Non-pigmented ciliary epithelial cell (primary cell): ENCODE measurements around the gene PACS2.

Experiments
- DNase-seq: peaks from one replicate; pipeline ENCODE4 v3.0.0-alpha.2; 2010; ENCODE audit warnings: low read depth

PACS2 gene

DNA sequence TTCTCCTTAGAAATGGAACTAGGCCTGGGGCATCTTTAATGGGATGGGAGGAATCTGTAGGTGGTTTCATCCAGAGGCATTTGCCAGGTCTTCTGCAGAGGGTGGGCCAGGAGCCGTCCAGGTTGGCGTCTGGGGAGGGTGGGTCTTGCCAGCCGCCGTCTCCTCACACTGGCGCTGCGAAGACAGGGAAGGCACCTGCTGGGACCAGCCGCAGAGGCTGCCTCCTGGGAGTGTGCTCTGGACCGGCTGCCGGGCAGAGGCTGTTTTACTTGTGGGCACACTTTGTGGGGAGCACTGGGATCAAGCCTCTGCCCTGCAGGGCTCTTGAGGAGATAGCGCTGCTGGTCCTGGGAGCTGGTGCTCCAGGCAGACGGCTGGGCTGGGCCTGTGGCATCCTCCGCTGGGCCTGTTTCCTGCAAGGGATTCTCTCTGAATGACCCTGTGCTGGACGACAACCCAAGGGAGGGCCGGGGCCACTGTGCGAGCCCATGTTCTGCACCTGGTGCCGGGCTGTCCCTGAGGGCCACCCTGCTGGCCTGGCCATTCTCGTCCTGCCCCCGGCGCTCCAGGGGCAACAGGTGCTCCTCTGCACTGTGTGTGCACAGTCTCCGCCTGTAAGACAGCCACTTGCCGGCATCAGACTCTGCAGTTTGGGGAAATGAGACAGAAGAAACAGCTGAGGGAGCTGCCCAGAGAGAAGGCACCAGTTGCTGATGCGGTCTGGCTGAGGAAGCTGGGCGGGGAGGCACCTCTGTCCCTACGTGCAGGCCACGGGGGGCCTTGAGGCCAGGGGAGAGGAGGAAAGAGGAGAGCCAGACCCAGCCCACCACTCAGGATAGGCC lies 73.8 kb downstream of the PACS2 start:
- no peak for DNase-seq

DNA sequence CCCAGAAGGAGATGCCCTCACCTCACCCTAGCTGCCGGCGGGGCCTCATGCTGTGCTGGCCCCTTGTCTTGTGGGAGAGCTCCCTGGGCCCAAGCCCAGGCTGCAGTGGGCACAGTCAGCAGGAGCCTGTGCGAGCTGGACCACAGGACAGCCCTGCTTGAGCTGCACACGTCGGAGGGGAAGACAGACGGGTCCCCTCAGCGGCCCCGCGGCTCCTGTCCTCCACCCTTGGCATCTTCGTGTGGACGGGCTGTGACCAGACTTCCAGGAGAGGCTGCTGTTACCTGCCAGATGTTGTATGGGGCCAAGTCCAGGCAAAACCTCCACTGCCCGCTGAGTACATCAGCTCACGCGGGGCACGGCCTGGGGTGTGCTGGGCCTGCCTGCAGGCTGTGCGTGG lies 74.4 kb downstream of the PACS2 start:
- DNase-seq: no peak

DNA sequence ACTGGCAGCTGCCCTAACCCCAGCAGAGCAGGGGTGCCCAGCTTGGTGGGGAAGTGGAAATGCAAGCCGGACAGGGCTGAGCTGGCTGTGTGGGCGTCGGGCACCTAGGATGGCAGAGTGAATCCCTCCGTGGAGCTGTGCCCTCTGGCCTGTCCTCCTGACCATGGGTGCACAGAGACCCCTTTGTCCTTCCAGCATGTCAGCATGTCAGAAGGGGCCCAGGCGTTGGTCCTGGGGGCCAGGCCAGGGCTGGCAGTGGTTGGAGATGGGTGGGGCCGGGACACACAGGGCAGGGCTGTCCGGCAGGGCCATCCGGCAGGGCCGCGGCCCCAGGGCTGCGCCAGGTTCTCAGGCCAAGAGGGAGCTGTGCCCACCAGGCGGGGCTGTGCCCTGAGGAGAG lies 75.0 kb downstream of the PACS2 start:
- no peak for DNase-seq

DNA sequence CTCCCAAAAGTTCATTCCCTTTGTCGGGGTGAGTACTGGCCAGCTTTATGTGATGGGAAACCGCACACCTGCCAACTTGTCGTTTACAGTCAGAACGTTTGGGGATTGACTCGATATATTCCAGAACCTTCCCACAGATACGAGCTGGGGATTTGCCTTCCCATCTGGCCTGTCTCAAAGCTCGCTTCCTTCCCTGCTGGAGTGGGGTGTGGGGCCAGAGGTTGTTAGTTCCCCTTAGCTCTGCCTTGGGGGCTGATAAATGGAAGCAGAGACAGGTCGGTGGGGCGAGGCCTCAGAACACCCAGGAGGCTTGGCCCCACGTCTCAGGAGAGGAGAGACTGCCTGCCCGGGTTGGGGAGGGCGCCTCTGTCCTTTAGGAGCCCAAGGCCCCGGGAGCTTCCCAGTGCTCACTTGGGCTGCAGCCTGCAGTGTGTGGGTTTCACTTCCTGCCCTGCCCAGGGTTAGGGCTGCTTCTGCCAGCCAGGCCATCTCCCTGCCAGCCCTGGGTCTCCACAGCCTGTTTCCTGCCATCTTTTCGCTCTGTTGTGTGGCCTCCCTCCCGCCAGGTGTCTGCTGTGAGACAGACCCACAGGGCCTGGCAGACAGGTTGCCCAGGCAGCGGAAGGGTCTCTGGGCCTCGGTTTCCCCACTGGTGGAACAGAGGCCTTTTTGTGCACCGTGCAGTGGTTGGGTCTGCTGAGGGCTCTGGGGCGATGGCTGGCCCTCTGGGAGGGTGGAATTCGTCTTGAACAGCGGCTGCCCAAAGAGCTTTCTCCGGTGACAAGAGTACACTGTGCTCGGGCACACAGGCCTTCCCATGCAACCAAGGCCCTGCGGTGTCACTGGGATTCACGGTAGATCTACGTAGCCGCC lies 75.7 kb downstream of the PACS2 start:
- DNase-seq: no peak

DNA sequence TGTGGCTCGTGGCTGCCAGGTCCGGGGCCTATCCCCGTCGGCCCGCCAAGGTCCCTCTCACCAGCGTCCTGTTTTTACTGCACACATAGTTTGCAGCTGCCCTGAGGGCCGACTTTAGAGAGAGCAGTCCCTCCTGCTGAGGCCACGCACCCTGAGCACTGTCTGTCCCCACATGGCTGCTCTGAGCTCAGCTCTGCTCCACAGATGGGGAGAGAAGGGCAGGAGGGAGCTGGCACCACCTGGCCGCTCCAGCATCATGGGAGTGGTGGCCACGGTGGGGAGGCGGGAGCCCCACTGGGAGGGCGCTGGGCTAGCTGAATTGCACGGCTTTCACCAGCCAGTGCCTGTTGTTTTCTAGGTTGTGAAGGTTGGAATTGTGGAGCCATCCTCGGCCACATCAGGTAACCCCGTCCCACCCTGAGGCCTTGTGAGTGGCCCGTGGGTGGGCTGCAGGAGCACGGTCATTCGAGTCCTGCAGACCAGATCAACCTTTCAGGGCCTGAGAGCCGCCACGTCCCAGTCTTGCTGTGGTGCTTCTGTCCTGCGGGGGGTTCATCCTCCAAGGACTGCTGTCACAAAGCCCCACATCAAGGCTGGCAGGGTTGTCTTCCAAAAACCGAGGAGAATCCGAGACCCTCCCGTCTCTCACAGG lies 76.4 kb downstream of the PACS2 start:
- DNase-seq: no peak

DNA sequence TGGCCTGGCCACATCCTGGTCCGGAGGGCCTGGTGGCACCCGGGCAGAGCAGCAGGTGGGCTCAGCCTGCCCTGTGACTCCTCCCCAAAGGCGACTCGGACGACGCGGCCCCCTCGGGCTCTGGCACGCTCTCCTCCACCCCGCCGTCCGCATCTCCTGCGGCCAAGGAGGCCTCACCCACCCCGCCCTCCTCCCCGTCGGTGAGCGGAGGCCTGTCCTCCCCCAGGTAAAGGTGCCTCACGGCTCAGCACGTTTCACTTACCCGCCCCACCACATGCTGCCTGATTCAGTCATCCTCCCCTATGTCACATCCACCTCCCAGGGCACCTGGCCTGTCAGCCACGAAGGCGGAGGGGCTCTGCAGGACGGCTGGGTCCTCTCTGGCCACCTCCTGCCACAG lies 77.0 kb downstream of the PACS2 start:
- no peak for DNase-seq

DNA sequence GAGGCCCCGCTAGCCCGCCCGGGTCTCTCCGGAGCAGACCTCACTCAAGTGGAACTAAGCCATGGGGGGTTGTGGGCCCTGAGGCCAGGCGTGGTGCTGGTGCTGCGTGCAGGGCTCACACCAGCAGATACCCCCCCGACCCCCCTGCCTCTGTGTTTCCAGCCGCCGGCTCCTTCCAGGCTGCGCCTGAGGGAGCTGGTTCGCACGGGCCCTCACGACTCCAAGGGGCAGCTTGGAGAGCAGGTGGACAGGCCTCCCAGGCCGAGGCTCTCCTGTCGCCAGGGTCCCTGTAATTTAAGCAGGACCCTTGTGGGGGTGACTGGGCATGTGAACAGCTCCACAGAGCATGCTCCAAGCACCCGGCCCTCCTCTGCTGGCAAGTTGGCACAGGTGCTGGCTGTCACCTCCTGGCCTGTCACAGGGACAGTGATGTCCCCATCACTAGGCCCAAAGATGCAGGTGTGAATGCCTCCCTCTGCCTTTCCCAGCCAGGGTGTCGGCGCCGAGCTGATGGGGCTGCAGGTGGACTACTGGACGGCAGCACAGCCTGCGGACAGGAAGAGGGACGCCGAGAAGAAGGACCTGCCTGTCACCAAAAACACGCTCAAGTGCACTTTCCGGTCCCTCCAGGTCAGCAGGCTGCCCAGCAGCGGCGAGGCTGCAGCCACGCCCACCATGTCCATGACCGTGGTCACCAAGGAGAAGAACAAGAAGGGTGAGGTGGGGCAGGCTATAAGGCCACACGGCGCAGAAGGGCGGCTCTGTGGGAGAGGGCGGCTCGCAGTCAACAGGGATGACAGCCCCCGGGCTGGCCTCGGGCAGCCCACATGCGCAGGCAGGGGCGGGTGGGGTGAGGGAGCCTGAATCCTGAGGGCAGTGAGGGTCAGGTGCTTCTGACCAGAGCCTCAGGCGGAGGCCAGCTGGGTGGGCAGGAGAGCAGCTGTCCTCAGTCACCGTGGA lies 77.9 kb downstream of the PACS2 start:
- no peak for DNase-seq

DNA sequence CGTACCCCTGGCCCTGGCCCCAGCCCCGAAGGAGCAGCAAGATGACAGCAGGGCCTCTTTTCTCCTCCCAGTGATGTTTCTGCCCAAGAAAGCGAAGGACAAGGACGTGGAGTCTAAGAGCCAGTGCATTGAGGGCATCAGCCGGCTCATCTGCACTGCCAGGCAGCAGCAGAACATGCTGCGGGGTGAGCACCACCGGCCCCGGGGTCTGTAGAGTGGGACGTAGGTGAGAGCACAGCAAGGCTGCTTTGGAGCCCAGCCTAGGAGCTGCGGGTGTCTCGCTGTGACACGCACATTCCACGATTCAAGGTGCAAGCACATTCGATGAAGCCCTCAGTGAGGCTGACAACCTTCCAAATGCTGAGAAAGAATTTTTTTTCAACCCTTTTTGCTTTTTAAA lies 78.6 kb downstream of the PACS2 start:
- no peak for DNase-seq

DNA sequence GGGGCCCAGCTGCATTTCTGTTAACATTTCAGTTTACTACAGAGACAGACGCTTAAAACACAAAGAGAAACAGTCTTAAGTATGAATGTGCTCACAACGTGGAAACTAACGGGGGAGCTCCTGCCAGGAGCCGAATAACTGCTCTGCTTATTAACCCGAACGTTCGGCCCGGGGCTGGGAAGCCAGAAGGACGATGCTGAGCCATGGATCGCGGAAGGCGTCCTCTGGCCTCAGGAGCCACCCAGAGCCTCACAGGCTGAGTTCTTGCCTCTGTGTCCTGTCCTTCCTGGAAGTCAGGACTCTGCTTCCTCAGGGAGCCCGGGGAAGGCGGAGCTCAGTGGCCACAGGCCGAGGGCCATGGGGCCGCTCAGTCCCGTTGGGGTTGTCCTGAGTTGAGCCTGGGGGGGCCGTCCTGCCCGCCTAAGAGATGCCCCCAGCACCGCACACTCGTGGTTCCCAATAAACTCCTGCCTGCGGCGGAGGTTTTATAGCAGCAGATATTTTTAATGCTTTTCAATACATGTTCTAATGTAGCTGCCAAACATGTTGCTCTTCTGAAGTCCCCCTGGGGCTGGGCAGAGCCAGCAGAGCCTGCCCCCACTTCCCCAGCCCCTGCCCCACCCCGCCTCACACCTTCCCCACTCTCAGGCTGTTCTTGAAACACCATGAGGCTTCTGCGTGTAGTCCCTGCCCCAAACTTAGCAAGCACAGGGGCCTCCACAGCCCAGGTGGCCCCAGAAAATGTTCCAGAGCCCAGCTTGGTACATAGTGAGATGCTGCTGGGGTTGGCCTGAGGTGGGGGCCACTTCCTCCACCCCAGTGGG lies 80.4 kb downstream of the PACS2 start:
- DNase-seq: no peak

DNA sequence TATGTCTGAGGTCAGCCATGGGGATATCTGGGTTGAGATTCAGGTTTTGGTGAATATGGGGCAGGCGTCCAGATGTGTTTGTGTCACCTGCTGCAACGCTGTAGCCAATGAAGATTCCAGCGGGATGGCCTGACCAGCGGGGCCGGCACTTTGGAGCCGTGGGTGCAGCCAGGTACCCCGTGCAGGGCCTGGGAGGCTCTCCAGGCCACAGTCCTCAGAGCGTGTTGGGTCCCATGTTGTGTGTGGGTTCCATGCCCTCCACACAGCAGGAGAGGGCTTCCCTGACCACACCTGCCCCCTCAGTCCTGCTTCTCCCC lies 80.9 kb downstream of the PACS2 start:
- DNase-seq: no peak

DNA sequence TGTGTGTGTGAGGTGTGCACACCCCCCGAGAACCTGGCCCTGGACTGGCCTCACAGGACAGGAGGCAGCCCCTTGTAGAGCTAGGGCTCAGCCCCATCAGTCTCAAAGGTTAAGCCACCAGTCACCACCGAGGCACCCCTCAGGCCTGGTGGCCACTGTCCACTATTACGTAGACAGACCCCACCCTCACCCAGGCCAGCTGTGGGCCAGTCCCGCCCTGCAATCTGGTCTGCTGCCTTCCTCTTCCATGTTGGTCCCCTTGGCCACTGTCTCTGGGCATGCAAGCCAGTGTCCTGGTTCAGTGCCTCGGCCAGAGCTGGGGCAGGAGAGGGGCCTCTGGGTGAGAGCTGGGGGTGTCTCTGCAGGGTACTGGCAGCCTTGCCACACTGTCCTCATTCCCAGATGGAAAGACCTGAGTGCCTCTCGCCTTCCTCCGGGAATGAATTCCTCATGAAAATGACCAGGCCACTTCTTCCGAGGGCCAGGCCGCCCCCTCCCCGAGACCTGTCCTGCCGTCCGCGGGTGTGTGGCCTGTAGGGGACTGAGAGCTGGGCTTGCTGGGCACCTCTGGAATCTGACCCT lies 82.9 kb downstream of the PACS2 start:
- DNase-seq: no peak

DNA sequence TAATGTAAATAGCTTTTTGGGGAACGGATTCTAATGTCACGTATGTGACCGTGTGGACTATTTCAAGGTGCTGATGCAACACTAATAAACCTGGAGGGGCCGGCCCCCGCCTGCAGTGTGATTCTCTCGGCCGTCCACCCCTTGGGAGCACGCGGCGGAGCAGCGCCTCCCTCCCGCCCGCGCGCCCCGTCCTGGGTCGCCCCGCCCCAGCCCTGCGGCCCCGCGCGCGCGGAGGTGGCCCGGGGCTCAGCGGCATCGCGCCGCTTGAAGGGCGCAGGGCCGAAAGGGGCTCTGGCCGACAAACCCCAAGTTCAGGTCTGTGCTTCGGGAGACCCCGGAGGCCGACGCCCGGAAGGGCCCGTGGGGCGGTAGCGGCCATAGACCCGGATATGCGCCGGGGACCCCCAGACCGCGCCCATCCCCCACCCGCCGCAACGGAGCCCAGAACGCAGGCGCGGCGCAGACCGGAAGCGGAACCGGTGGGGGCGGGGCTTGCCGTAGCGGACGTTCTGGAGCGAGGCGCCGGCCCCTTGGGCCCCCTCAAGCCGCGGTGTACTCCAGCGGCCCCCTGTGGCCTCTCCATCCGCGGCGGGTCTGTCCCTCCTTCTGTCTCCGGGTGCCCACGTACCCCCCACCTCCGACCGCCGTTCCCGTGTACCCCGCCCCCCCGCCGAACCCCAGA lies 83.6 kb downstream of the PACS2 start, which contains the start of gene TEX22:
Gene TEX22, plus strand, starts transcription at position 495 of the 682 bp plus-strand sequence. CDS start 803 bp downstream, outside the sequence.
- DNase-seq: peak; percentile 19

DNA sequence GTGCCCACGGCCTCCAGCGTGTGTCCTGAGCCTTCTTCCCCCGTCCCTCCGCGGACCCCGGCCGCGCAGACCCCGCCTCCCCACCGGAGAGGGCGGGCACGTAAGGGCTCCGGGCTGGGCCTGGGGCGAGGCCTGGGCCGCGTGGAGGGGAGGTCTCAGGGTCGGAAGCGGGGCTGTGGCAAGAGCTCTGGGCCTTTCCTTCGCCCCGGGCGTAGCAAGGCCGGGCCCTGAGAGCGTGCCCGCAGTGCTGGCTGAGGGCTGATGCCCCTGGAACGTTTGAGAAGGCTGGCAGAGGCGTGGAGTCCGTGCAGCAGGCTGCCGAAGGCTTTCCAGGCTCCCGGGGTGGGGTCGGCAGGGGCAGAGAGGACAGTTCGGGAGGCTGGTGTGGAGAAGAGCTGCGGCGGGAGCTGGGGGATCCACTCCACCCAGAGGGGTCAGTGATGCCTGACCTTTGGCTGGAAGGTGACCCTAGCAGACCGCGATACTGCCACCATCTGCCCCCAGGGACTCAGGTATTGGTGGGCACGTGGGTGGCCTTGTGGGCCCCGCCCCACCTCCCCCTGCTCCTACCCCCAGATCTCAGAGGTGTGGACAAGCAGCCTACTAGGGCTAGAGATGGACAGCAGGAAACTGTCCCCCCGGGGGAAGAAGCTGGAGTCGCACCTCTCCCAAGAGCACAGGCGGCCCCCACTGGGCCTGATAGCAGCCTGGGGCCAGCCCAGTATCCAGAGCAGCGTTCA lies 84.3 kb downstream of the PACS2 start:
- no peak for DNase-seq

DNA sequence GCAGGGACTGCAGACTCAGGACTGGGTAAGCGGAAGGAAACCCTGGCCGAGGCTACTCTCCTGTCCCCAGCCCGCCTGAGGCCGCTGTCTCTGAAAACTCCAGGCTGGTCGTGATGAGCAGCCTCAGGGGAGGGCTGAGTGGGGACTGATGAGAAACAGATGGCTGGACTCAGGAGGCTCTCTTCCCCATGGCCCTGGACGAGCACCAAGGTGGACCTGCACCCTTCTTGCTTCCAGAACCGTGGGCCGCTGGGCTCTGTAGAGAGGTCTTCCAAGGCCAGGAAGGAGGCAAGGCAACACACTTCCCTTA lies 84.9 kb downstream of the PACS2 start:
- no peak for DNase-seq

DNA sequence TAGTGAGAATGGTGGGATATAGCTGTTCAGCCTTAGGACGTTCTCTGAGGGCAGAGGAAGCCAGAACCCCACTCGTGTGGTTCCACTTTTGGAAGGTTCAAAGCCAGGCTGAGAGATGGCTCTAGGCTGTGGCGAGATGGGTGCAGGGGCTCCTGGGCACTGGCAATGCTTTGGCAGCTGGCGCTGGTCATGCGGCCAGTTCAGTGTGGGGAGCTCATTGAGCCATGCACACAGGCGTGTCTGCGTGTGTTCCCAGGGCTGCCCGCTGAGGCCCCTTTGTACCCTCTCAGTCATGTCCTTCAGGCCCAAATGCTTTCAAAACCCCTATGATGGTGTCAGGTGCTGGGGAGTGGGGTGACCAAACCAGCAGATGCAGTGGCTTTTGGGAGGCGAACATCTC lies 85.5 kb downstream of the PACS2 start:
- DNase-seq: no peak

DNA sequence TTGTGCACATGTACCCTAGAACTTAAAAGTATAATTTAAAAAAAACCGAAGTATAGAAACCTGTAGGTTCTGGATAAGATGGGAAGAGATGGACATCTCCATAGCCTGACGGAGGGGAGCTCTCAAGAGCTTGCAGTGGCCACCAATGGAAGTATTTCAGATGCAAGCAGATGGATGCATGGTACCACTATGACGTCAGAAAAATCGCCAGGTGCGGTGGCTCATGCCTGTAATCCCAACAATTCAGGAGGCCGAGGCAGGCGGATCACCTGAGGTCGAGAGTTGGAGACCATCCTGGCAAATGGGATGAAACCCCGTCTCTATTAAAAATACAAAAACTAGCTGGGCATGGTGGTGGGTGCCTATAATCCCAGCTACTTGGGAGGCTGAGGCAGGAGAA lies 87.2 kb downstream of the PACS2 start:
- no peak for DNase-seq

DNA sequence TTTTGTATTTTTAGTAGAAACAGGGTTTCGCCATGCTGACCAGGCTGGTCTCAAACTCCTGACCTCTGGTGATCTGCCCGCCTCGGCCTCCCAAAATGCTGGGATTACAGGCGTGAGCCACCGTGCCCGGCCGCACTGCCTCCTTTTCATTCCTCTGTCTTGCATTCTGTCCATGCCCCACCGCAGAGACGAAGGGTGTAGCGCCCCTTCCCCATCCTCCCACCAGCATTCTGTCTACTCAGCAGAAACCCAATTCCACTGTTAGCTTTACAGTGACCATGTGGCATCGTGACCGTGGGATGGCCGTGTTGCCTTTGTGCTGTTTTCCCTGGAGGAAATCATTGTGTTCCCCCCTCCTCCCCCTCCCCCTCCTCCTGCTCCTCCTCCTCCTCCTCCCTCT lies 94.0 kb downstream of the PACS2 start:
- DNase-seq: no peak

DNA sequence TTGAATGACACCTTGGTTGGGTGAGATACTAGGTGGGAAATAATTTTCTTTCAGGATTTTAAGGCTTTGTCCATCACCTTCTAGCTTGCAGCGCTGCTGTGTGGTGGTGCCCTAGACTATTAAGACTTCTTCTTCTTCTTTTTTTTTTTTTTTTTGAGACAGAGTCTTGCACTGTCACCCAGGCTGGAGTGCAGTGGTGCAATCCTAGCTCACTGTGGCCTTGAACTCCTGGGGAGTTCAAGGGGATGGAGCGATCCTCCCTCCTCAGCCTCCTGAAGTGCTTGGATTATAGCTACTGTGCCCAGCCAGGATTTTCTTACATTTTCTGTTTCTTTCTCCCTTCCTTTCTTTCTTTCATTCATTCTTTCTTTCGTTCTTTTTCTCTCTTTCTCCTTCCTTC lies 94.8 kb downstream of the PACS2 start:
- no peak for DNase-seq

DNA sequence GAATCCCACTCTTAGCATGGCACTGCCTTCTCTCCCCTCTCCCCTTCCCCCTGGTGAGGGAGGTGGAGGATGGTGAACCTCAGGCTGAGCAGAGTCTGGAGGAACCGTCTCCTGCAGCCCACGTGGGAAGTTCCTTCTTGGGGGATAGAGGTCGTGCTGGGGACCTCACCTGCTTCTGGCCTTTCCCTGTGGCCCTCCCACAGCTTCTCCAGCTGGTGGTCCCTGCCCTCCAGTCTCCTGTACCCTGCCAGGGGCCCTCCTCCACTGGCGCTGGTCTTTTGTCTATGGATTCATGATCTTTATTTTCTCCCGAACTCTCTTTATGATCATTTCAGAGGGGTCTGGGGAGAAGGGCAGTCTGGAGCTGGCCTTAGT lies 96.1 kb downstream of the PACS2 start:
- DNase-seq: no peak
